ENCODE results near the gene BCR. TPM values are rescaled to one million over a fixed set of nuclear protein-coding genes. Genes with fewer than 3 reads are reported as not detected.

The BCR gene
- total RNA-seq, 1 experiment from 2014 or later = 77.0 TPM

DNA sequence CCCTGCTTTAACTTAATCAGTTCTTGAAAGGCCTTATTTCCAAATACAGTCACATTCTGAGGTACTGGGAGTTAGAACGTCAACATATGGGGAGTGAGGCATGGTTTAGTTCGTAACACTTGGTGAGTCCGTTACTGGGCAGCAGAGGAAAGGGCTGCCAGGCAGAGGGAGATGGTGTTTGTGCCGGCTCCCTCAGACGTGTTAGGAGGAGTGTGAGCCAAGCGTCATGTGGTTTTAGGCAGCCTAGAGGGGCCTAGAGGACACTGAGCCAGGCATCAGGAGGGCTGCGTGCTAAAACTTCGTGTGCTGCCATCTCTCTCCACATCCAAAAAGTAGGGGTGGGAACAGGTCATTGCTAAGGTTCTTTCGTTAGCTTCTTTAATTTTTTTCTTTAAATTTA, 10.2 kb downstream of the BCR start:
- no peak overlapping the region for H3K14ac ChIP-seq (ENCODE audit: insufficient read depth, low read length)
- no peak overlapping the region for H2BK12ac ChIP-seq (ENCODE audit: insufficient read length, low read depth, low read length)
- H3K18ac ChIP-seq (ENCODE audit: insufficient read length, low read depth, low read length) = no peak overlapping the region
- H2AK5ac ChIP-seq (ENCODE audit: insufficient read length, low read length) = no peak overlapping the region
- no peak overlapping the region for H4K5ac ChIP-seq (ENCODE audit: insufficient read length, low read depth, low read length)
- H3K4me2 ChIP-seq (ENCODE audit: insufficient read depth, insufficient read length, low read length) = no peak overlapping the region
- no peak overlapping the region for H2BK5ac ChIP-seq (ENCODE audit: insufficient read length, low read length)
- no peak for DNase-seq
- no peak overlapping the region for H3K4ac ChIP-seq (ENCODE audit: low read depth, low read length)
- H3K27me3 Mint-ChIP-seq (ENCODE audit: low read depth) = no peaks in the 10 kb centered on the region
- no peak overlapping the region for H3K23ac ChIP-seq (ENCODE audit: insufficient read length, low read depth, low read length)
- no peak overlapping the region for H2BK120ac ChIP-seq (ENCODE audit: low read depth, low read length, poor library complexity, severe bottlenecking)
- peak overlapping the region in 2 of 3 experiments; percentile 53 to 71; a peak in 3 of 7 replicates for H3K27ac Mint-ChIP-seq
- no peak overlapping the region for H4K8ac ChIP-seq (replicated peaks; ENCODE audit: insufficient read length, low read depth, low read length)
- H3K27ac ChIP-seq (ENCODE audit: insufficient read length, low read depth, low read length) = no peak overlapping the region
- H3K79me2 ChIP-seq (ENCODE audit: insufficient read depth, low read length) = peaks cover 50% of the 10 kb centered on the region; the same call in 1 of the 2 replicates
- peaks cover 11 to 38% (median 25%) of the 10 kb centered on the region in 3 experiments for H3K36me3 Mint-ChIP-seq (ENCODE audit: insufficient read depth in 1 of 3, low read depth in 3 of 3)
- H3K9me3 Mint-ChIP-seq = no peaks in the 10 kb centered on the region
- H2BK20ac ChIP-seq (ENCODE audit: low read depth, low read length, poor library complexity, severe bottlenecking) = no peak overlapping the region
- H3K23me2 ChIP-seq (ENCODE audit: insufficient read length, low read depth, low read length, poor library complexity, severe bottlenecking) = no peaks in the 10 kb centered on the region
- no peak overlapping the region for H3K56ac ChIP-seq (ENCODE audit: insufficient read length, low read depth, low read length)
- H3K4me1 ChIP-seq (ENCODE audit: insufficient read depth, low read length) = peaks cover 10% of the 10 kb centered on the region; the same call in 1 of the 2 replicates
- peaks cover 54 to 61% of the 10 kb centered on the region in 2 experiments for H3K4me1 Mint-ChIP-seq
- H3T11ph ChIP-seq (ENCODE audit: low read length) = no peak overlapping the region
- no peaks in the 10 kb centered on the region for H3K27me3 ChIP-seq (ENCODE audit: insufficient read depth, low read length)
- no CpG with 5 or more reads among the region's 9 CpGs for WGBS (ENCODE audit: extremely low coverage, insufficient read length, low lambda C conversion rate)
- H3K4me3 Mint-ChIP-seq = no peak overlapping the region
- no peak overlapping the region for H3K9ac ChIP-seq (ENCODE audit: extremely low read depth, insufficient read length, low read length)
- TF ChIP-seq, protein P1, sequence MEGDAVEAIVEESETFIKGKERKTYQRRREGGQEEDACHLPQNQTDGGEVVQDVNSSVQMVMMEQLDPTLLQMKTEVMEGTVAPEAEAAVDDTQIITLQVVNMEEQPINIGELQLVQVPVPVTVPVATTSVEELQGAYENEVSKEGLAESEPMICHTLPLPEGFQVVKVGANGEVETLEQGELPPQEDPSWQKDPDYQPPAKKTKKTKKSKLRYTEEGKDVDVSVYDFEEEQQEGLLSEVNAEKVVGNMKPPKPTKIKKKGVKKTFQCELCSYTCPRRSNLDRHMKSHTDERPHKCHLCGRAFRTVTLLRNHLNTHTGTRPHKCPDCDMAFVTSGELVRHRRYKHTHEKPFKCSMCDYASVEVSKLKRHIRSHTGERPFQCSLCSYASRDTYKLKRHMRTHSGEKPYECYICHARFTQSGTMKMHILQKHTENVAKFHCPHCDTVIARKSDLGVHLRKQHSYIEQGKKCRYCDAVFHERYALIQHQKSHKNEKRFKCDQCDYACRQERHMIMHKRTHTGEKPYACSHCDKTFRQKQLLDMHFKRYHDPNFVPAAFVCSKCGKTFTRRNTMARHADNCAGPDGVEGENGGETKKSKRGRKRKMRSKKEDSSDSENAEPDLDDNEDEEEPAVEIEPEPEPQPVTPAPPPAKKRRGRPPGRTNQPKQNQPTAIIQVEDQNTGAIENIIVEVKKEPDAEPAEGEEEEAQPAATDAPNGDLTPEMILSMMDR (conservative IDR thresholded peaks at IDR 0.05) = no peak
- no peaks in the 10 kb centered on the region for H3K9me3 ChIP-seq (ENCODE audit: control insufficient read depth, low read depth, low read length)
- no peak overlapping the region for H4K91ac ChIP-seq (ENCODE audit: insufficient read length, low read depth, low read length)
- no peak overlapping the region for H2BK15ac ChIP-seq (ENCODE audit: low read depth, low read length)
- peaks cover 14% of the 10 kb centered on the region for H3K79me1 ChIP-seq (ENCODE audit: insufficient read depth, low read depth, low read length, poor library complexity, severe bottlenecking)
- H2AFZ ChIP-seq (ENCODE audit: low read length) = no peak overlapping the region
- peaks cover 2% of the 10 kb centered on the region for H4K20me1 ChIP-seq (ENCODE audit: control insufficient read depth, insufficient read depth, insufficient read length)
